ENCODE data around the gene LHX4.

DNA sequence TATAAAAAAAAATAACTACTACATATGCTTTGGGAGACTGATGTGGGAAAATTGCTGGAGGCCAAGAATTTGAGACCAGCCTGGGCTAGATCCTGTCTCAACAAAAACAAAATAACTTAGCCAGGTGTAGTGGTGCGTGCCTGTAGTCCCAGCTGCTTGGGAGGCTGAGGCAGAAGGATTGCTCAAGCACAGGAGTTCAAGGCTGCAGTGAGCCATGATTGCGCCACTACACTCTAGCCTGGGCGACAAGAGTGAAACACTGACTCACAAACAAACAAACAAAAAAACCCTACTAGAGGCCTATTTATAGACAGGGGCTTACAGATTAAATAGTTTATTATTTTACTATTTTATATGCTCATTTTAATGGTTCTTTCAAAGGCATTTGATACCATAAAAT is 80.0 kb downstream of the LHX4 start:
- TF ChIP-seq NFIC (IDR thresholded peaks at IDR 0.05) = no peak
- no peak for TF ChIP-seq KAT8 (IDR thresholded peaks at IDR 0.05; ENCODE audit: low read depth)
- no peak for TF ChIP-seq PHF8 (IDR thresholded peaks at IDR 0.05; ENCODE audit: borderline replicate concordance, low read length)
- TF ChIP-seq ZFP1 (CRISPR knock-in tag; IDR thresholded peaks at IDR 0.05) = no peak
- TF ChIP-seq POLR2AphosphoS5 (IDR thresholded peaks at IDR 0.05; ENCODE audit: control insufficient read depth, insufficient read depth, low read depth, low read length) = no peak
- TF ChIP-seq SRSF9 (IDR thresholded peaks at IDR 0.05; ENCODE audit: borderline replicate concordance, low read depth, low read length) = no peak
- no peak for TF ChIP-seq SIN3A (IDR thresholded peaks at IDR 0.05; ENCODE audit: borderline replicate concordance in 2 of 2, control insufficient read depth in 1 of 2, low read depth in 2 of 2, low read length in 2 of 2)

All from K562 (cell line).